RWPE1 (cell line): ENCODE measurements around the gene TDRD12.
"Not testable (repeated sequence)": the region's sequence is repeated elsewhere in the genome, so short reads cannot be mapped to it uniquely, and the experiment has no call there.

ENCODE experiments used
- CTCF ChIA-PET: fragments of 350-600 bp; sonication (Branson Sonifier 250); formaldehyde crosslinking; extraction: SDS; loops from one replicate; lab custom pipeline; 2021; lab: Yijun Ruan, JAX
- POLR2A ChIA-PET: fragments of 400-600 bp; formaldehyde crosslinking; extraction: SDS; loops from one replicate; lab custom pipeline; 2020; ENCODE audit warnings: antibody characterized with exemption; ENCODE audit not compliant: low non-redundant PET; lab: Yijun Ruan, JAX
- DNase-seq: peaks from one replicate; pipeline ENCODE4 v3.0.0; 2012; ENCODE audit warnings: low spot score
- H3K27ac ChIP-seq: fragments of 450-650 bp; 2 replicates; pipeline ENCODE4 v1.5.1; 2017
- CTCF ChIP-seq: fragments of 450-650 bp; conservative IDR thresholded peaks from 2 replicates; pipeline ENCODE4 v1.5.1; 2017; ENCODE audit warnings: low read depth, mild to moderate bottlenecking

The TDRD12 gene

GRCh38 chr19:32750441-32751055, 31.0 kb downstream of the TDRD12 start:
- DNase-seq, result no peak
- CTCF ChIA-PET, result no interaction called here
- no peak for TF ChIP-seq CTCF
- no peak overlapping the region for H3K27ac ChIP-seq
- POLR2A ChIA-PET, result no interaction called here

GRCh38 chr19:32751066-32751465, 31.5 kb downstream of the TDRD12 start:
- no peak for TF ChIP-seq CTCF
- DNase-seq, result no peak
- ChIA-PET POLR2A (no interaction called here), CTCF (no interaction called here)
- H3K27ac ChIP-seq, result no peak overlapping the region

- H3K27ac ChIP-seq, result no peak overlapping the region
- no peak for DNase-seq
- ChIA-PET CTCF (no interaction called here), POLR2A (no interaction called here)
- no peak for TF ChIP-seq CTCF
These were observed 37.6 kb downstream of the TDRD12 start for GRCh38 chr19:32757189-32757588.

GRCh38 chr19:32765365-32765764, 45.8 kb downstream of the TDRD12 start:
- H3K27ac ChIP-seq, POLR2A ChIA-PET, DNase-seq, CTCF ChIA-PET: not testable (repeated sequence)

GRCh38 chr19:32767951-32768679, 48.5 kb downstream of the TDRD12 start:
- no peak for TF ChIP-seq CTCF

GRCh38 chr19:32771596-32771995, 52.0 kb downstream of the TDRD12 start:
- H3K27ac ChIP-seq, result no peak overlapping the region
- CTCF ChIA-PET, result no interaction called here
- no peak for DNase-seq
- TF ChIP-seq CTCF, result no peak
- POLR2A ChIA-PET, result no interaction called here

More at GRCh38 chr19:32767951-32768679, 48.5 kb downstream of the TDRD12 start:
- no peak overlapping the region for H3K27ac ChIP-seq
- no peak for DNase-seq
- ChIA-PET CTCF (no interaction called here), POLR2A (interaction anchor here (0.6 kb wide), 1 partner anchor 46 kb away, joined by 9 read pairs; no protein-coding TSS in a partner anchor)

- no peak overlapping the region for H3K27ac ChIP-seq
- TF ChIP-seq CTCF, result no peak
- ChIA-PET CTCF (interaction anchor here (0.6 kb wide), 1 partner anchor 37 kb away, joined by 3 read pairs; no protein-coding TSS in a partner anchor), POLR2A (no interaction called here)
- no peak for DNase-seq
These were observed 53.6 kb downstream of the TDRD12 start for GRCh38 chr19:32773126-32773525.
